HTR-8/SVneo (cell line): ENCODE measurements around the gene NCSTN.

Source experiments
- DNase-seq: peaks from one replicate; pipeline ENCODE4 v3.0.0; 2011; ENCODE audit warnings: low spot score, mixed read lengths; ENCODE audit not compliant: insufficient read length
- FAIRE-seq: peaks from 2 replicates; lab custom pipeline; 2011; peaks lifted over from hg19 to GRCh38; lab: Jason Lieb, UNC

The NCSTN gene

GRCh38 chr1:160402001-160402795 is 59.0 kb downstream of the NCSTN start:
- no peak for FAIRE-seq
- DNase-seq: no peak

- no peak for FAIRE-seq
- no peak for DNase-seq
These were observed 60.1 kb downstream of the NCSTN start for GRCh38 chr1:160403244-160403643.

DNA sequence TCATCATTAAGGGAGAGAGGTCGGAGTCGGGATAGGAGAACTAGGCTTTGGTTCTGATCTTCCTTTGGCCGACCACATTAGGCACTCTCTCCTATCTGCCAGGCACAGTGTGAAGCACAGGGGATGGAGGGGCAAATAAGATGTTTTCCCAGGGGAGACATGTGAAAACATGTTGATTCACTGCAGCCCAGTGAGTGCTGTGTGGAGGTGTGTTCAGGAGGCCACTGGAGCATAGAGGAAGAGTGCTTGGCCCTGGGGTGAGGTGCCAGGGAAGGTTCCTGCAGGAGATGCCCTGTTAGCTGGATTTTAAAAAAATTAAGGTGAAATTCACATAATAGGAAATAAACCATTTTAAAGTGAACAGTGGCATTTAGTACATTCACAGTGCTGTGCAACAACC is 60.9 kb downstream of the NCSTN start:
- no peak for DNase-seq
- FAIRE-seq: no peak

- FAIRE-seq (no peak), DNase-seq (no peak)
These were observed 62.2 kb downstream of the NCSTN start for GRCh38 chr1:160405331-160405877.

DNA sequence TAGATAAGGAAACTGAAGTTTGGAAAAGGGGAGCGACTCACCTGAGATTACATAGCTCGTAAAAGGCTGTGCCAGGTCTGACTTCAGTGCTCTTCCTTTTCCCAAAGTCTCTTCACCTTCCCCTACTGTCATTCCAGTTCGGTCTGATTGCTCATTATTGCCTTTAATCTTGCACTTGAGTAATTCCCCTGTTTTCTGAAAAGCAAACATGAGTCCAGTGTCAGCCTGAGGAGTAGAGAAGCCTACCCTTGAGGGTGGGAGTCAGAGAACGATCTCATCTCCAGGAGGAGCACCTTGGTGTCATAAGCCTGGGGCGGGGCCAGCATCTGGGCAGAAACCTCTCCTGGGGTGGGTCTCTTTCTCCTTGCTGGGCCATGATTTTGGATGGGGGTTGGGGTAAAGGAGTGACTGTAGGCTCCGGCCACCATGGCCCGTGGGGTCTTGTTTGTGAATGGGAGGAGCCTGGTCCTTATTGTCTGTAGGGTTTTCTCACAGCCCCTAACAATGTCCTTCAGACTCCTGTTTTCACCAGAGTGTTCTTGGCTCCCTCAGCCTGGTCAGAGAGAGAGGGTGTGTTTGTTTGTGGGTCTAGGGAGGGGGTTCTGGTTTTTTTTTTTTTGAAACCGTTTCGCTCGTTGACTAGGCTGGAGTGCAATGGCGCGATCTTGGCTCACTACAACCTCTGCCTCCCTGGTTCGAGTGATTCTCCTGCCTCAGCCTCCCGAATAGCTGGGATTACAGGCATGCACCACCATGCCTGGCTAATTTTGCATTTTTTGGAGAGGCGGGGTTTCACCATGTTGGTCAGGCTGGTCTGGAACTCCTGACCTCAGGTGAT is 63.2 kb downstream of the NCSTN start:
- no peak for FAIRE-seq
- no peak for DNase-seq

DNA sequence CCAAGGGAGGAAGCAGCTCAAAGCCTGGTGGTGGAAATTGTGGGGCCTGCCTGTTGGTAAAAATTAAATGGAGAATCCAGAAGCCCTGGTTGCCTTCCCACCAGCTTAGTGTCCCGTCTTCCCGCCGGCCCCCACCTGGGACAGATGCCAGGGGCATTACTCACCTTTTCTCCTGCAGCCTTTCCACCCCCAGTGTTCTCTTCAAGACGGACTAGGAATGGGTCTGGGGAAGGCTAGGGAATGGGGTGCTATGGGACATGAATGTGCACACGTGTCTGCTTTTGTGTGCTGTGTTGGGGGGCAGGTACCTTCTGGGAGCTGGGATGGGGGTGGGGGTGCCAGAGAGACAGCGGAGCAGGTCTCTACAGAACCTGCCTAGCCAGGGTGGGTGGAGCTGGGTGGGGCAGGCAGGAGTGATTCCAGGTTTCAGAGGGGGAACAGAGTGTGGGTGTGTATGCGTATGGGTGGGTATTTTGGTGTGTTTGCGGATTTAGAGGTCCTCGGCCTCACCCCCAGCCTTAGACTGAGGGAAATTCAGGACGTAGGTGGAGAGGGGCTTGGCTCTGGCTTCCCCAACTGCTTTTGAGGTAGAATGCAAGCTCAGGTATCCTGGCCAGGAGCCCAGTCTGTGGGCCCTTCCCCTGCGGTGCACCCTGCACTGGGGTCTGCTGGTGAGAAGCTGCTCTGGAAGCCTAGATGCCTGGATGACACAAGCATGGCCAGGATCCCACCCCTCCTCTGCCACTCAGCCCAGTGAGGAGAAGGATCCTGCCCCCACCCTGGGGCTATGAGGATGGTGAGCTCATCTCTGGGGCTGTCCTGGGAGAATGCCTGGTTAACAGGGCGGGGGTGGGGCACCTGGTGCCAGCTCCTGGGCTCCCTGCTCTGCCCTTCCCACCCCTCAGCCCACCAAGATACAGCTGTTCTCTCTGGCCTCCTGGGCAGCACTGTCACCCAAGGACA is 64.9 kb downstream of the NCSTN start:
- DNase-seq (peak; percentile 70), FAIRE-seq (no peak)
